Stimulated activated CD4-positive, alpha-beta T cell treated with anti-CD3 and anti-CD28 coated beads, Interleukin-12 subunit alpha, Interleukin-12 subunit beta, amount 100 ng/mL, for 48 hours (primary cell): ENCODE data around the gene AIRE.

Source experiments
- DNase-seq, 3 donors: peaks; one replicate each; pipeline ENCODE4 v3.0.0-alpha.2; 2020; ENCODE audit warnings: low read depth in 2 of 3, low spot score in 1 of 3

The AIRE gene

GRCh38 chr21:44303490-44303981 is 17.9 kb downstream of the AIRE start:
- no peak for DNase-seq

GRCh38 chr21:44304011-44304616 is 18.4 kb downstream of the AIRE start:
- DNase-seq = no peak

GRCh38 chr21:44304877-44305293 is 19.2 kb downstream of the AIRE start:
- DNase-seq = peak in 1 of 3 donors; percentile 20

GRCh38 chr21:44305691-44306090 is 20.0 kb downstream of the AIRE start:
- DNase-seq = no peak

- no peak for DNase-seq
These were observed 21.4 kb downstream of the AIRE start for GRCh38 chr21:44306936-44307704.

GRCh38 chr21:44310628-44311507 is 25.2 kb downstream of the AIRE start:
- DNase-seq = no peak

- no peak for DNase-seq
These were observed 26.4 kb downstream of the AIRE start for GRCh38 chr21:44312089-44312488.

- DNase-seq = no peak
These were observed 27.0 kb downstream of the AIRE start for GRCh38 chr21:44312716-44313115.

- DNase-seq = no peak
These were observed 27.8 kb downstream of the AIRE start for GRCh38 chr21:44313451-44313850.

GRCh38 chr21:44314128-44314527 is 28.5 kb downstream of the AIRE start:
- no peak for DNase-seq

- no peak for DNase-seq
These were observed 28.9 kb downstream of the AIRE start for GRCh38 chr21:44314561-44314960.

- DNase-seq = no peak
These were observed 30.1 kb downstream of the AIRE start for GRCh38 chr21:44315691-44316203.

- no peak for DNase-seq
These were observed 30.7 kb downstream of the AIRE start for GRCh38 chr21:44316277-44316900.

- no peak for DNase-seq
These were observed 31.6 kb downstream of the AIRE start for GRCh38 chr21:44317241-44317782.

GRCh38 chr21:44317871-44318270 is 32.2 kb downstream of the AIRE start:
- DNase-seq = no peak

- no peak for DNase-seq
These were observed 33.0 kb downstream of the AIRE start for GRCh38 chr21:44318489-44319285.

GRCh38 chr21:44319407-44320065 is 33.9 kb downstream of the AIRE start:
- DNase-seq = no peak

GRCh38 chr21:44320847-44321246 is 35.2 kb downstream of the AIRE start:
- DNase-seq = no peak

GRCh38 chr21:44321846-44322450 is 36.3 kb downstream of the AIRE start:
- DNase-seq = no peak
